SU-DHL-6 (cell line): ENCODE measurements around the gene PANX2.

ENCODE experiments used
- H2AFZ ChIP-seq: fragments of 200-600 bp; sonication (generic); 2 replicates; pipeline ENCODE4 v1.6.1; 2014; ENCODE audit warnings: low read depth, mild to moderate bottlenecking, moderate library complexity, mixed read lengths, antibody characterized with exemption, low read length; ENCODE audit not compliant: severe bottlenecking
- H3F3A ChIP-seq: fragments of 200-600 bp; shearing (Covaris generic); 2 replicates; pipeline ENCODE4 v1.6.0; 2016; ENCODE audit warnings: antibody characterized with exemption, mild to moderate bottlenecking; ENCODE audit not compliant: insufficient read depth
- H3K27ac ChIP-seq: fragments of 200-600 bp; sonication (generic); 2 replicates; pipeline ENCODE4 v1.5.1; 2016; ENCODE audit warnings: low read depth, mild to moderate bottlenecking, low read length, moderate library complexity, mixed read lengths
- H3K27me3 ChIP-seq: fragments of 200-600 bp; sonication (generic), shearing (Covaris generic); 2 replicates; pipeline ENCODE4 v1.6.0; 2014; ENCODE audit warnings: mild to moderate bottlenecking, low read length
- H3K36me3 ChIP-seq: fragments of 200-600 bp; sonication (generic); 2 replicates; pipeline ENCODE4 v1.6.1; 2014; ENCODE audit warnings: mild to moderate bottlenecking, low read length, mixed read lengths
- H3K4me2 ChIP-seq: fragments of 300-600, 200-600 bp; shearing (Covaris generic), sonication (generic); 2 replicates; pipeline ENCODE4 v1.6.0; 2014; ENCODE audit warnings: low read length, low read depth, mild to moderate bottlenecking; ENCODE audit not compliant: poor library complexity, severe bottlenecking
- H3K4me3 ChIP-seq: fragments of 200-600 bp; sonication (generic); 2 replicates; pipeline ENCODE4 v1.5.1; 2014; ENCODE audit warnings: antibody characterized with exemption, low read length, mild to moderate bottlenecking, mixed read lengths; ENCODE audit not compliant: insufficient read depth, poor library complexity, severe bottlenecking
- H3K79me2 ChIP-seq: fragments of 200-600 bp; sonication (generic); 2 replicates; pipeline ENCODE4 v1.6.1; 2014; ENCODE audit warnings: mild to moderate bottlenecking, low read length, moderate library complexity; ENCODE audit not compliant: insufficient read depth
- H3K9ac ChIP-seq: fragments of 200-600 bp; sonication (generic); 2 replicates; pipeline ENCODE4 v1.7.0; 2014; ENCODE audit warnings: mild to moderate bottlenecking, low read length
- H3K9me2 ChIP-seq: fragments of 200-600 bp; sonication (generic); replicated peaks from 2 replicates; pipeline ENCODE4 v1.6.1; 2014; ENCODE audit warnings: low read length; ENCODE audit not compliant: insufficient read depth
- H3K9me3 ChIP-seq: fragments of 200-600 bp; sonication (generic); 2 replicates; pipeline ENCODE4 v1.6.1; 2014; ENCODE audit warnings: low read length, mixed read lengths; ENCODE audit not compliant: insufficient read depth
- H4K20me1 ChIP-seq: fragments of 200-600 bp; sonication (generic); 2 replicates; pipeline ENCODE4 v1.6.1; 2014; ENCODE audit warnings: low read depth, mild to moderate bottlenecking, antibody characterized with exemption, low read length, moderate library complexity, mixed read lengths
- CTCF ChIP-seq: fragments of 200-600 bp; sonication (generic); IDR thresholded peaks from one replicate; pipeline ENCODE4 v1.5.1; 2017; ENCODE audit warnings: antibody characterized with exemption, mild to moderate bottlenecking, low read length, moderate library complexity; ENCODE audit not compliant: insufficient read depth, poor library complexity, severe bottlenecking
- EZH2phosphoT487 ChIP-seq: fragments of 200-600 bp; sonication (generic), shearing (Covaris generic); conservative IDR thresholded peaks from 2 replicates; pipeline ENCODE4 v1.6.1; 2018; ENCODE audit warnings: mild to moderate bottlenecking, antibody characterized with exemption, low read length, moderate library complexity, mixed read lengths

The PANX2 gene

GRCh38 chr22:50216055-50216683, 45.6 kb downstream of the PANX2 start:
- Histone ChIP-seq H3K9ac (no peak overlapping the region), H3K27me3 (no peaks in the 10 kb centered on the region), H3K36me3 (peaks cover under 1% of the 10 kb centered on the region; the same call in 1 of the 2 replicates), H3K4me2 (no peak overlapping the region), H3K9me3 (no peaks in the 10 kb centered on the region), H3K27ac (no peak overlapping the region), H3K79me2 (peaks cover 11% of the 10 kb centered on the region; the same call in 1 of the 2 replicates), H3F3A (0 out of 2 replicates have a peak, but pooled peaks cover 4% of the 10 kb centered on the region), H3K9me2 (no peaks in the 10 kb centered on the region), H3K4me3 (no peak overlapping the region), H2AFZ (no peak overlapping the region), H4K20me1 (no peaks in the 10 kb centered on the region)
- TF ChIP-seq CTCF (no peak), EZH2phosphoT487 (no peak)

GRCh38 chr22:50216684-50217520, 46.4 kb downstream of the PANX2 start:
- Histone ChIP-seq H3F3A (0 out of 2 replicates have a peak, but pooled peaks cover 3% of the 10 kb centered on the region), H3K36me3 (no peaks in the 10 kb centered on the region), H3K27ac (no peak overlapping the region), H3K79me2 (peaks cover 10% of the 10 kb centered on the region; the same call in 1 of the 2 replicates), H4K20me1 (no peaks in the 10 kb centered on the region), H3K4me2 (no peak overlapping the region), H3K9me3 (no peaks in the 10 kb centered on the region), H2AFZ (no peak overlapping the region), H3K4me3 (no peak overlapping the region), H3K9ac (no peak overlapping the region), H3K27me3 (no peaks in the 10 kb centered on the region), H3K9me2 (no peaks in the 10 kb centered on the region)
- TF ChIP-seq EZH2phosphoT487 (no peak), CTCF (no peak)

GRCh38 chr22:50217543-50218152, 47.1 kb downstream of the PANX2 start:
- Histone ChIP-seq H2AFZ (no peak overlapping the region), H3K36me3 (no peaks in the 10 kb centered on the region), H3K9me2 (no peaks in the 10 kb centered on the region), H4K20me1 (no peaks in the 10 kb centered on the region), H3K27ac (no peak overlapping the region), H3K4me3 (no peak overlapping the region), H3K9me3 (no peaks in the 10 kb centered on the region), H3K4me2 (no peak overlapping the region), H3K9ac (no peak overlapping the region), H3K79me2 (peaks cover 10% of the 10 kb centered on the region; the same call in 1 of the 2 replicates), H3F3A (no peaks in the 10 kb centered on the region), H3K27me3 (no peaks in the 10 kb centered on the region)
- no peak for TF ChIP-seq CTCF
- no peak for TF ChIP-seq EZH2phosphoT487
